HEK293 (cell line): Measurements from ENCODE around the gene MKRN1.

Experiments used
- CTCF ChIA-PET: fragments of 350-600 bp; formaldehyde crosslinking; extraction: SDS; loops from one replicate; lab custom pipeline; 2021; ENCODE audit warnings: antibody characterized with exemption; lab: Yijun Ruan, JAX
- POLR2A ChIA-PET: fragments of 300-600 bp; formaldehyde crosslinking; extraction: SDS; loops from one replicate; lab custom pipeline; 2020; ENCODE audit warnings: antibody characterized with exemption, inconsistent platforms; lab: Yijun Ruan, JAX
- H3K27ac ChIP-seq: fragments of 200-500 bp; sonication (Bioruptor generic); 2 replicates; pipeline ENCODE4 v1.5.1; 2014; ENCODE audit warnings: low read depth, low read length, control low read depth, inconsistent platforms; ENCODE audit errors: extremely low read depth
- H3K36me3 ChIP-seq, 2 experiments: fragments of 200-500 bp in 1 of 2; sonication (Bioruptor generic) in 1 of 2; 1 replicate in 1 of 2; 2 replicates in 1 of 2; pipeline ENCODE4 v1.5.1; 2014 to 2017; ENCODE audit warnings: inconsistent platforms in 2 of 2, low read length in 2 of 2; ENCODE audit not compliant: control insufficient read depth in 2 of 2, insufficient read depth in 1 of 2
- H3K4me1 ChIP-seq: fragments of 200-500 bp; sonication (Bioruptor generic); 2 replicates; pipeline ENCODE4 v1.5.1; 2014; ENCODE audit warnings: mild to moderate bottlenecking, low read length, inconsistent platforms; ENCODE audit not compliant: control insufficient read depth, insufficient read depth
- H3K4me3 ChIP-seq: 2 replicates; pipeline ENCODE4 v1.5.1; 2011; ENCODE audit warnings: low read depth, mild to moderate bottlenecking, control low read depth, low read length, moderate library complexity
- H3K9me3 ChIP-seq: fragments of 200-500 bp; sonication (Bioruptor generic); 2 replicates; pipeline ENCODE4 v1.5.1; 2014; ENCODE audit warnings: low read depth, low read length, inconsistent platforms; ENCODE audit not compliant: control insufficient read depth, insufficient read depth
- BCL11B ChIP-seq: fragments of 450-650 bp; formaldehyde crosslinking; IDR thresholded peaks from 2 replicates; pipeline ENCODE4 v1.5.1; 2016; ENCODE audit warnings: low read depth, missing biosample characterization, missing genetic modification characterization
- HOXC10 ChIP-seq: sonication (generic); formaldehyde crosslinking; IDR thresholded peaks from 2 replicates; pipeline ENCODE4 v1.8.1; 2023; ENCODE audit warnings: mild to moderate bottlenecking, missing genetic modification reagents
- KLF9 ChIP-seq: fragments of 450-650 bp; formaldehyde crosslinking; IDR thresholded peaks from 2 replicates; pipeline ENCODE4 v1.5.1; 2016; ENCODE audit warnings: missing biosample characterization, missing genetic modification characterization, low read depth
- SP2 ChIP-seq: fragments of 450-650 bp; formaldehyde crosslinking; IDR thresholded peaks from 2 replicates; pipeline ENCODE4 v1.5.1; 2016; ENCODE audit warnings: missing biosample characterization, missing genetic modification characterization
- TCF7L2 ChIP-seq: IDR thresholded peaks from 2 replicates; pipeline ENCODE4 v1.6.1; 2011; ENCODE audit warnings: low read depth, mild to moderate bottlenecking, inconsistent platforms, low read length, moderate library complexity, borderline replicate concordance
- TRIM28 ChIP-seq: IDR thresholded peaks from 2 replicates; pipeline ENCODE4 v1.6.1; 2011; ENCODE audit warnings: low read length, control low read depth, borderline replicate concordance
- ZFP69B ChIP-seq: fragments of 450-650 bp; formaldehyde crosslinking; IDR thresholded peaks from 2 replicates; pipeline ENCODE4 v1.5.1; 2016; ENCODE audit warnings: missing biosample characterization, missing genetic modification characterization
- ZNF157 ChIP-seq: fragments of 450-650 bp; formaldehyde crosslinking; IDR thresholded peaks from 2 replicates; pipeline ENCODE4 v1.5.1; 2016; ENCODE audit warnings: missing biosample characterization, missing genetic modification characterization
- ZNF174 ChIP-seq: fragments of 450-650 bp; formaldehyde crosslinking; IDR thresholded peaks from 2 replicates; pipeline ENCODE4 v1.5.0; 2017; ENCODE audit warnings: missing biosample characterization, mild to moderate bottlenecking, missing genetic modification characterization
- ZNF341 ChIP-seq: fragments of 450-650 bp; formaldehyde crosslinking; IDR thresholded peaks from 2 replicates; pipeline ENCODE4; 2016; ENCODE audit warnings: low read depth, missing biosample characterization, missing genetic modification characterization
- ZNF560 ChIP-seq: fragments of 450-650 bp; formaldehyde crosslinking; IDR thresholded peaks from 2 replicates; pipeline ENCODE4 v1.5.1; 2017; ENCODE audit warnings: missing biosample characterization, missing genetic modification characterization, borderline replicate concordance
- ZNF610 ChIP-seq: fragments of 450-650 bp; formaldehyde crosslinking; IDR thresholded peaks from 2 replicates; pipeline ENCODE4 v1.5.1; 2016; ENCODE audit warnings: missing biosample characterization, missing genetic modification characterization, borderline replicate concordance
- ZNF660 ChIP-seq: fragments of 450-650 bp; IDR thresholded peaks from 2 replicates; pipeline ENCODE4 v1.5.1; 2018; ENCODE audit warnings: missing biosample characterization, mild to moderate bottlenecking, missing genetic modification characterization
- ZNF664 ChIP-seq: fragments of 450-650 bp; formaldehyde crosslinking; IDR thresholded peaks from 2 replicates; pipeline ENCODE4 v1.5.1; 2016; ENCODE audit warnings: missing biosample characterization, missing genetic modification characterization
- ZNF791 ChIP-seq: fragments of 450-650 bp; formaldehyde crosslinking; IDR thresholded peaks from 2 replicates; pipeline ENCODE4 v1.5.1; 2016; ENCODE audit warnings: missing biosample characterization, missing genetic modification characterization
- ZXDB ChIP-seq: fragments of 450-650 bp; formaldehyde crosslinking; IDR thresholded peaks from 2 replicates; pipeline ENCODE4 v1.5.1; 2016; ENCODE audit warnings: missing biosample characterization, missing genetic modification characterization
- TF ChIP-seq, protein P1 (sequence below): fragments of 450-650 bp; formaldehyde crosslinking; IDR thresholded peaks from 2 replicates; pipeline ENCODE4 v1.5.1; 2016; ENCODE audit warnings: missing biosample characterization, missing genetic modification characterization
- TF ChIP-seq, protein P2 (sequence below): fragments of 450-650 bp; IDR thresholded peaks from 2 replicates; pipeline ENCODE4 v1.5.1; 2018; ENCODE audit warnings: missing biosample characterization, missing genetic modification characterization
- TF ChIP-seq, protein P3 (sequence below): fragments of 450-650 bp; formaldehyde crosslinking; IDR thresholded peaks from 2 replicates; pipeline ENCODE4 v1.5.1; 2016; ENCODE audit warnings: missing biosample characterization, missing genetic modification characterization
- TF ChIP-seq, protein P4 (sequence below): fragments of 450-650 bp; formaldehyde crosslinking; IDR thresholded peaks from 2 replicates; pipeline ENCODE4; 2016; ENCODE audit warnings: missing biosample characterization, missing genetic modification characterization
- TF ChIP-seq, protein P5 (sequence below): fragments of 450-650 bp; formaldehyde crosslinking; IDR thresholded peaks from 2 replicates; pipeline ENCODE4 v1.5.1; 2016; ENCODE audit warnings: missing biosample characterization, missing genetic modification characterization
- TF ChIP-seq, protein P6 (sequence below): fragments of 450-650 bp; formaldehyde crosslinking; IDR thresholded peaks from 2 replicates; pipeline ENCODE4 v1.5.1; 2016; ENCODE audit warnings: missing biosample characterization, missing genetic modification characterization

The MKRN1 gene

DNA sequence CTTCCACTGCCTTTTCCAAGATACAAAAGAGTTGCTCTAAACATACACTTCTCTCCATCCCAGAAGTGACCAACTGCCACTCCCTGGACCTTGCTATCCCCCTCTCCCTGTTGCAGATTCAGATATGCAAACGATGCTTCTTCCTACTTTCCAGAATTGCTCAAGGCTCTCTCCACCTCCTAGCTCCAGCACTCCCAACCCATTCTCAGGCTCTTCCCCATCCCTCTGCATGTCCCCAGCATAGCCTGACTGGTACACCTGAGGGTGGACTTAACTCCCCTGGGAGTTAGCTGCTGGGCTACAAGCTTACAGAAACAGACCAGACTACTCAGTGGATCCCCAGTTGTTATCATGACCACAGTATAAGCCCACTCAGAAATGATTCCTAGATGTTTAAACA lies 27.6 kb downstream of the MKRN1 start (continued):
- TF ChIP-seq KLF9 (tag by site-specific recombination): no peak
- TF ChIP-seq, protein P1, sequence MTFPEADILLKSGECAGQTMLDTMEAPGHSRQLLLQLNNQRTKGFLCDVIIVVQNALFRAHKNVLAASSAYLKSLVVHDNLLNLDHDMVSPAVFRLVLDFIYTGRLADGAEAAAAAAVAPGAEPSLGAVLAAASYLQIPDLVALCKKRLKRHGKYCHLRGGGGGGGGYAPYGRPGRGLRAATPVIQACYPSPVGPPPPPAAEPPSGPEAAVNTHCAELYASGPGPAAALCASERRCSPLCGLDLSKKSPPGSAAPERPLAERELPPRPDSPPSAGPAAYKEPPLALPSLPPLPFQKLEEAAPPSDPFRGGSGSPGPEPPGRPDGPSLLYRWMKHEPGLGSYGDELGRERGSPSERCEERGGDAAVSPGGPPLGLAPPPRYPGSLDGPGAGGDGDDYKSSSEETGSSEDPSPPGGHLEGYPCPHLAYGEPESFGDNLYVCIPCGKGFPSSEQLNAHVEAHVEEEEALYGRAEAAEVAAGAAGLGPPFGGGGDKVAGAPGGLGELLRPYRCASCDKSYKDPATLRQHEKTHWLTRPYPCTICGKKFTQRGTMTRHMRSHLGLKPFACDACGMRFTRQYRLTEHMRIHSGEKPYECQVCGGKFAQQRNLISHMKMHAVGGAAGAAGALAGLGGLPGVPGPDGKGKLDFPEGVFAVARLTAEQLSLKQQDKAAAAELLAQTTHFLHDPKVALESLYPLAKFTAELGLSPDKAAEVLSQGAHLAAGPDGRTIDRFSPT: no peak
- TF ChIP-seq ZNF660 (tag by site-specific recombination): no peak
- TF ChIP-seq, protein P2, sequence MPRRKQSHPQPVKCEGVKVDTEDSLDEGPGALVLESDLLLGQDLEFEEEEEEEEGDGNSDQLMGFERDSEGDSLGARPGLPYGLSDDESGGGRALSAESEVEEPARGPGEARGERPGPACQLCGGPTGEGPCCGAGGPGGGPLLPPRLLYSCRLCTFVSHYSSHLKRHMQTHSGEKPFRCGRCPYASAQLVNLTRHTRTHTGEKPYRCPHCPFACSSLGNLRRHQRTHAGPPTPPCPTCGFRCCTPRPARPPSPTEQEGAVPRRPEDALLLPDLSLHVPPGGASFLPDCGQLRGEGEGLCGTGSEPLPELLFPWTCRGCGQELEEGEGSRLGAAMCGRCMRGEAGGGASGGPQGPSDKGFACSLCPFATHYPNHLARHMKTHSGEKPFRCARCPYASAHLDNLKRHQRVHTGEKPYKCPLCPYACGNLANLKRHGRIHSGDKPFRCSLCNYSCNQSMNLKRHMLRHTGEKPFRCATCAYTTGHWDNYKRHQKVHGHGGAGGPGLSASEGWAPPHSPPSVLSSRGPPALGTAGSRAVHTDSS: no peak
- TF ChIP-seq, all 188 proteins: peak for 0

DNA sequence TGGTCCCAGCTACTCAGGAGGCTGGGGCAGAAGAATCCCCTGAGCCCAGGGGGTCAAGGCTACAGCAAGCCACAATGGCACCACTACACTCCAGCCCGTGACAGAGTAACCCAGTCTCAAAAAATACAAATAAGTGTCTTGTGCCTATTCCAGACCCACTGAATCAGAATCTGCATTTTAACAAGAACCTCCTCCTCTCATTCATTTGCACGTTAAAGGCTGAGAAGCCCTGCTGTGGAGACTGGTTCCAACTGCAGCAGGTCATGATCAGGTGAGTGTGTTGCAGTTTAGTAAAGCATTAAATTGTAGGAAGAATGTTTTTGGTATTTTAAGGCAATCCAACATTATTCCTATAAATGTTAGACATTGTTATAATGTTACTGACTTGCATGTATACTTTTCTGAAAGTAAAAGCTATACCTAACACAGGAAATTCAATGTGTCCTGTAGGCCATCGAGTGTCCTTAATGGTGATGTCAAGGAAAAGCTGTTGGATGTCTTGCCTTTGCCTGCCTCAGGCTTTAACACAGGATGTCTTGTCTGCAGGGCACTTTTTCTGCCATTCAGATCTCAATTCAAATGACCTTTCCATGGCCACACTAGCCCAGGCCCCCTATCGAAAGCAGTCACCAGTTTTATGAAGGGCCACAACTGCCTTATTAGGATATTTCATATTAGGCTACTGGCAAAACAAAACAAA lies 30.4 kb downstream of the MKRN1 start:
- POLR2A ChIA-PET: no interaction called here

More for the DNA sequence above, 30.4 kb downstream of the MKRN1 start:
- no peak overlapping the region for H3K27ac ChIP-seq
- no peaks in the 10 kb centered on the region for H3K9me3 ChIP-seq
- H3K4me1 ChIP-seq: no peaks in the 10 kb centered on the region
- no peak overlapping the region for H3K4me3 ChIP-seq
- TF ChIP-seq, protein P3, sequence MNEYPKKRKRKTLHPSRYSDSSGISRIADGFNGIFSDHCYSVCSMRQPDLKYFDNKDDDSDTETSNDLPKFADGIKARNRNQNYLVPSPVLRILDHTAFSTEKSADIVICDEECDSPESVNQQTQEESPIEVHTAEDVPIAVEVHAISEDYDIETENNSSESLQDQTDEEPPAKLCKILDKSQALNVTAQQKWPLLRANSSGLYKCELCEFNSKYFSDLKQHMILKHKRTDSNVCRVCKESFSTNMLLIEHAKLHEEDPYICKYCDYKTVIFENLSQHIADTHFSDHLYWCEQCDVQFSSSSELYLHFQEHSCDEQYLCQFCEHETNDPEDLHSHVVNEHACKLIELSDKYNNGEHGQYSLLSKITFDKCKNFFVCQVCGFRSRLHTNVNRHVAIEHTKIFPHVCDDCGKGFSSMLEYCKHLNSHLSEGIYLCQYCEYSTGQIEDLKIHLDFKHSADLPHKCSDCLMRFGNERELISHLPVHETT (tag by site-specific recombination): no peak
- no peak for TF ChIP-seq ZNF791 (tag by site-specific recombination)
- TF ChIP-seq ZNF610 (tag by site-specific recombination): no peak
- TF ChIP-seq TRIM28: no peak
- no peak for TF ChIP-seq ZXDB (tag by site-specific recombination)
- TF ChIP-seq, protein P4, sequence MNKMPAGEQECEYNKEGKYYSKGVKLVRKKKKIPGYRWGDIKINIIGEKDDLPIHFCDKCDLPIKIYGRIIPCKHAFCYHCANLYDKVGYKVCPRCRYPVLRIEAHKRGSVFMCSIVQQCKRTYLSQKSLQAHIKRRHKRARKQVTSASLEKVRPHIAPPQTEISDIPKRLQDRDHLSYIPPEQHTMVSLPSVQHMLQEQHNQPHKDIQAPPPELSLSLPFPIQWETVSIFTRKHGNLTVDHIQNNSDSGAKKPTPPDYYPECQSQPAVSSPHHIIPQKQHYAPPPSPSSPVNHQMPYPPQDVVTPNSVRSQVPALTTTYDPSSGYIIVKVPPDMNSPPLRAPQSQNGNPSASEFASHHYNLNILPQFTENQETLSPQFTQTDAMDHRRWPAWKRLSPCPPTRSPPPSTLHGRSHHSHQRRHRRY (tag by site-specific recombination): no peak
- TF ChIP-seq ZNF341 (tag by site-specific recombination): no peak
- TF ChIP-seq ZNF157 (tag by site-specific recombination): no peak
- no peak for TF ChIP-seq ZFP69B
- TF ChIP-seq TCF7L2: no peak
- TF ChIP-seq HOXC10 (CRISPR knock-in tag): no peak
- TF ChIP-seq, protein P5, sequence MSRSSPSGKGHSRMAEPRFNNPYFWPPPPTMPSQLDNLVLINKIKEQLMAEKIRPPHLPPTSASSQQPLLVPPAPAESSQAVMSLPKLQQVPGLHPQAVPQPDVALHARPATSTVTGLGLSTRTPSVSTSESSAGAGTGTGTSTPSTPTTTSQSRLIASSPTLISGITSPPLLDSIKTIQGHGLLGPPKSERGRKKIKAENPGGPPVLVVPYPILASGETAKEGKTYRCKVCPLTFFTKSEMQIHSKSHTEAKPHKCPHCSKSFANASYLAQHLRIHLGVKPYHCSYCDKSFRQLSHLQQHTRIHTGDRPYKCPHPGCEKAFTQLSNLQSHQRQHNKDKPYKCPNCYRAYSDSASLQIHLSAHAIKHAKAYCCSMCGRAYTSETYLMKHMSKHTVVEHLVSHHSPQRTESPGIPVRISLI: no peak
- no peak for TF ChIP-seq ZNF560 (tag by site-specific recombination)
- no peak for TF ChIP-seq ZNF174 (tag by site-specific recombination)
- TF ChIP-seq SP2 (tag by site-specific recombination): no peak
- no peak for TF ChIP-seq BCL11B (tag by site-specific recombination)
- TF ChIP-seq ZNF664: no peak
- TF ChIP-seq, protein P6, sequence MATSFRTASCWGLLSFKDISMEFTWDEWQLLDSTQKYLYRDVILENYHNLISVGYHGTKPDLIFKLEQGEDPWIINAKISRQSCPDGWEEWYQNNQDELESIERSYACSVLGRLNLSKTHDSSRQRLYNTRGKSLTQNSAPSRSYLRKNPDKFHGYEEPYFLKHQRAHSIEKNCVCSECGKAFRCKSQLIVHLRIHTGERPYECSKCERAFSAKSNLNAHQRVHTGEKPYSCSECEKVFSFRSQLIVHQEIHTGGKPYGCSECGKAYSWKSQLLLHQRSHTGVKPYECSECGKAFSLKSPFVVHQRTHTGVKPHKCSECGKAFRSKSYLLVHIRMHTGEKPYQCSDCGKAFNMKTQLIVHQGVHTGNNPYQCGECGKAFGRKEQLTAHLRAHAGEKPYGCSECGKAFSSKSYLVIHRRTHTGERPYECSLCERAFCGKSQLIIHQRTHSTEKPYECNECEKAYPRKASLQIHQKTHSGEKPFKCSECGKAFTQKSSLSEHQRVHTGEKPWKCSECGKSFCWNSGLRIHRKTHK (tag by site-specific recombination): no peak
- CTCF ChIA-PET: interaction anchor here (0.5 to 1.1 kb wide), 2 partner anchors 8 to 271 kb away, joined by 3 to 7 read pairs; no protein-coding TSS in a partner anchor
- peaks cover 0 to 6% of the 10 kb centered on the region in 2 experiments; a peak in 1 of 3 replicates for H3K36me3 ChIP-seq
